ENCODE results near the gene CHID1. TPM values are rescaled to one million over a fixed set of nuclear protein-coding genes. Genes with fewer than 3 reads are reported as not detected.
A peak's percentile ranks its signal among the peaks of the same experiment; 100 is the strongest.

The CHID1 gene
- total RNA-seq, 4 donors from 2014 or later = 75.0 to 144 (median 93.8) TPM

DNA sequence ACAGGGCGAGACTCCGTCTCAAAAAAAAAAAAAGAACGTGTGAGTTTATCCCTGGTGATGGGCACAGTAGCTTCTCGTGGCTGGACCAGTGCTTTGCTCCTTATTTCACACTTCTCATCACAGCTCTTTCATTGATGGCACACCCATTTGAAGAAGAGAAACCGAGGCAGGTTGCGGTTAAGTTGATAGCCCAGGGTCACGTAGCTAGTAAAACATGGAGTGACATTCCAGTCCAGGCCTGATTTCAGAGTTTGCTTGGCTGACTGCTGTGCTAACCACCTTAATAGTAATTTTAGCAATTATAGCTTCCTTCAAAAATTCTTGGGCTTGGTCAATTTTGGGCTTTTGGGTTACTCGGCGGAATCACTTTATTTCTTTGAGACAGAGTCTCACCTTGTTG is 40.9 kb upstream of the CHID1 start:
- Histone ChIP-seq H3K9me3 (no peaks in the 10 kb centered on the region), H3K27me3 (no peaks in the 10 kb centered on the region), H3K27ac (no peak overlapping the region), H3K4me3 (replicated peaks in 1 of 3) (no peak overlapping the region), H3K36me3 (no peaks in the 10 kb centered on the region), H3K4me1 (peaks cover 8 to 15% of the 10 kb centered on the region in 2 donors)
- intact Hi-C loops (cut with DNase I) = no loop called here
- no peak for DNase-seq
- TF ChIP-seq POLR2A (IDR thresholded peaks at IDR 0.05) = no peak
- TF ChIP-seq, protein P1, sequence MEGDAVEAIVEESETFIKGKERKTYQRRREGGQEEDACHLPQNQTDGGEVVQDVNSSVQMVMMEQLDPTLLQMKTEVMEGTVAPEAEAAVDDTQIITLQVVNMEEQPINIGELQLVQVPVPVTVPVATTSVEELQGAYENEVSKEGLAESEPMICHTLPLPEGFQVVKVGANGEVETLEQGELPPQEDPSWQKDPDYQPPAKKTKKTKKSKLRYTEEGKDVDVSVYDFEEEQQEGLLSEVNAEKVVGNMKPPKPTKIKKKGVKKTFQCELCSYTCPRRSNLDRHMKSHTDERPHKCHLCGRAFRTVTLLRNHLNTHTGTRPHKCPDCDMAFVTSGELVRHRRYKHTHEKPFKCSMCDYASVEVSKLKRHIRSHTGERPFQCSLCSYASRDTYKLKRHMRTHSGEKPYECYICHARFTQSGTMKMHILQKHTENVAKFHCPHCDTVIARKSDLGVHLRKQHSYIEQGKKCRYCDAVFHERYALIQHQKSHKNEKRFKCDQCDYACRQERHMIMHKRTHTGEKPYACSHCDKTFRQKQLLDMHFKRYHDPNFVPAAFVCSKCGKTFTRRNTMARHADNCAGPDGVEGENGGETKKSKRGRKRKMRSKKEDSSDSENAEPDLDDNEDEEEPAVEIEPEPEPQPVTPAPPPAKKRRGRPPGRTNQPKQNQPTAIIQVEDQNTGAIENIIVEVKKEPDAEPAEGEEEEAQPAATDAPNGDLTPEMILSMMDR (IDR thresholded peaks at IDR 0.05) = no peak
- 93% methylated on average over 9 of the region's 9 CpGs for WGBS, 2 donors

DNA sequence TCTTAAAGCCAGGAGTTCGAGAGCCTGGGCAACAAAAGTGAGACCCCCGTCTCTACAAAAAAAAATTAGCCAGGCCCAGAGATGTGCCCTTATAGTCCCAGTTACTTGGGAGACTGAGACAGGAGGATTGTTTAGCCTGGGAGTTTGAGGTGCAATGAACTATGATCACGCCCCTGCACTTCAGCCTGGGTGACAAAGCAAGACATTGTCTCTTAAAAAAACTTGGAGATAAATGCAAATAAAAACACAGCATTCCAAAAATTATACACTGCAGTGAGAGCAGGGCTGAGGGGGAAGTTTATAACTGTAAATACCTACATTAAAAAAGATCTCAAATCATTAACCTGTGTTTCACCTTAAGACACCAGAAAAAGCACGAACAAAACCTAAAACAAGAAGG is 37.1 kb upstream of the CHID1 start:
- H3K4me1 ChIP-seq = peaks cover under 1 to 8% of the 10 kb centered on the region in 2 donors
- DNase-seq = no peak
- intact Hi-C loops (cut with DNase I) = no loop called here
- H3K9me3 ChIP-seq = no peaks in the 10 kb centered on the region
- no peaks in the 10 kb centered on the region for H3K36me3 ChIP-seq
- TF ChIP-seq, protein P1 (IDR thresholded peaks at IDR 0.05) = no peak
- no peak for TF ChIP-seq POLR2A (IDR thresholded peaks at IDR 0.05)
- H3K27me3 ChIP-seq = no peaks in the 10 kb centered on the region
- no peak overlapping the region for H3K4me3 ChIP-seq (replicated peaks in 1 of 3)
- no peak overlapping the region for H3K27ac ChIP-seq
- 92 to 93% methylated on average over 4 of the region's 4 CpGs for WGBS, 2 donors

DNA sequence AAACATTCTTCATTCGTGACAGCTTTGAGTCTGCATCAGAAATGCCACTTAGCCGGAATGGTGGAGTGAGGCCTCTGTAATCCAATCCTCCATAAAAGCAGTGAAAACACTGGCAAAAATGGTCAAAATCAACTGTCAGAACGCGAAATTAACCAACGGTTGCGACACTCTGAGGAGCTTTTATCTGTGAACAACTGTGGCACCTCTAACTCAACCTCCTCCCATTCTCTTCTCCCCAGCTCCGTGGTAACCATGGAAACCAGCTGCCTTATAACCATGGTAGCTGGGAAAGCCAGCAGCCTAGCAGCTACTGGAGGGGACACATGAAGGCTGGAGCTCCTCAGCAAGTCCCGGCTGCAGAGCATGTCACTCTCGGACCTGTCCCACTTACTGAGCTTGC is 35.4 kb upstream of the CHID1 start:
- H3K27ac ChIP-seq = no peak overlapping the region
- intact Hi-C loops (cut with DNase I) = no loop called here
- TF ChIP-seq POLR2A (IDR thresholded peaks at IDR 0.05) = no peak
- TF ChIP-seq, protein P1 (IDR thresholded peaks at IDR 0.05) = no peak
- peaks cover under 1 to 4% of the 10 kb centered on the region in 2 donors for H3K4me1 ChIP-seq
- no peaks in the 10 kb centered on the region for H3K36me3 ChIP-seq
- DNase-seq = no peak
- H3K9me3 ChIP-seq = no peaks in the 10 kb centered on the region
- 71 to 79% methylated on average over 9 of the region's 9 CpGs for WGBS, 2 donors
- no peak overlapping the region for H3K4me3 ChIP-seq (replicated peaks in 1 of 3)
- H3K27me3 ChIP-seq = no peaks in the 10 kb centered on the region

DNA sequence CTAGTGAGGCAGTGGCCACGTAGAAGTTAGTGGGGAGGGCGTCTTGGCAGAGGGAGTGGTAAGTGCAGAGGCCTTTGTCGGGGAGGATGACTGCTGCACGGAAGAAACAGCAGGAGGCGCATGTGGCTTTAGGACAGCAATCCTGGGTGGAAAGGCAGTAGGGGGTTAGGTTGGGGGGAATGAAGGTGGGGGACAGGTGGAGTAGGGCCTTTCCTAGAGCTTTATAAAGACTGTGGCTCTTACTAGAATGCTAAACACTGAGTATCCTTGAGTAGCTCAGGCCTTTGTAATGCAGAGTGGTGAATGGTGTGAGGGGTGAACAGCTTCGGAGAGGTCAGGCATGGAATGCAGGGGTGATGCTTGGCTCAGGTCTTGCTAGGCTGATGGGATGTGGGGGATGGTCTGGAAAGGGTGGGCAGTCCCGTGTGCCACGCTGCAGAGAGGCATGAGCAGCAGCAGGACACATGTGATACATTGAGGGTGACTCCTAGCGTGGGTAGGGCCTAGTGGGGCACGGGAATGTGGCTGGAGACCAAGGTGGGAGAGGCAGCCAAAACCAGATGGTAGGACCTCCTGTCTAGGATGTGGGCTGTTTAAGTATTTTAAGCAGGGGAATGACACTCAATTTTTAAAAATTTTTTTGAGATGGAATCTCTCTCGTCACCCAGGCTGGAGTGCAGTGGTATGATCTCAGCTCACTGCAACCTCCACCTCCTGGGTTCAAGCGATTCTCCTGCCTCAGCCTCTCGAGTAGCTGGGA is 34.3 kb upstream of the CHID1 start:
- WGBS, 2 donors = 69 to 73% methylated on average over 13 of the region's 13 CpGs
- no peak for DNase-seq
- H3K4me3 ChIP-seq (replicated peaks in 1 of 3) = no peak overlapping the region
- no peaks in the 10 kb centered on the region for H3K9me3 ChIP-seq
- peaks cover 7 to 14% of the 10 kb centered on the region in 2 donors for H3K4me1 ChIP-seq
- no peaks in the 10 kb centered on the region for H3K27me3 ChIP-seq
- H3K27ac ChIP-seq = no peak overlapping the region
- H3K36me3 ChIP-seq = no peaks in the 10 kb centered on the region
- intact Hi-C loops (cut with DNase I) = no loop called here
- TF ChIP-seq POLR2A (IDR thresholded peaks at IDR 0.05) = no peak
- TF ChIP-seq, protein P1 (IDR thresholded peaks at IDR 0.05) = no peak

DNA sequence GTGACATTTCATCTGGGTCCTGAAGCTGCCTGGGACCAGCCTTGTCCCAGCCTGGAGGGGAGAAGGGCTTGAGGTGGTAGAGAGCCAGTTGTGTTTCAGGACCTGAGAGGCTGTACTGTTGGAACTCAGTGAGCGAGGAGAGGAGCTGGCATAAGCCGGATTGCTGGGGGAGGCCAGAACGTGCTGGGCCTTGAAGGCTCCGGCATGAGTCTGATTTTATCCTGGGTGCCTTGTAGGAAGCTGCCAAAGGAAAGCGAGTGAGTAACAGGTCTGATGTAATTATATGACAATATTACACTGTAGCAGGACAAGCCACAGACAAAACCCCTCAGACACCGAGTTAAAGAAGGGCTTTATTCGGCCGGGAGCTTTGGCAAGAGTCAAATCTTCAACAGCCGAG is 32.2 kb upstream of the CHID1 start:
- Histone ChIP-seq H3K4me3 (replicated peaks in 1 of 3) (no peak overlapping the region), H3K4me1 (peaks cover 7 to 14% of the 10 kb centered on the region in 2 donors), H3K36me3 (no peaks in the 10 kb centered on the region), H3K27ac (no peak overlapping the region), H3K9me3 (no peaks in the 10 kb centered on the region), H3K27me3 (no peaks in the 10 kb centered on the region)
- peak; percentile 23 to 52 for DNase-seq
- intact Hi-C loops (cut with DNase I) = no loop called here
- TF ChIP-seq POLR2A (IDR thresholded peaks at IDR 0.05) = no peak
- TF ChIP-seq, protein P1 (IDR thresholded peaks at IDR 0.05) = no peak
- WGBS, 2 donors = 63 to 64% methylated on average over 9 of the region's 9 CpGs
